Activated T-helper 2 cell treated with anti-CD3 and anti-CD28 coated beads, Interferon-gamma antibody, Interleukin-2, Interleukin-4, amounts not matched to agents 10 μg/mL and 5 μg/mL and 100 μg/mL, durations not matched to agents 14 hours and 24 hours and 36 hours (primary cell): Measurements from ENCODE around the gene ZP1. TPM values are rescaled to one million over a fixed set of nuclear protein-coding genes. Genes with fewer than 3 reads are reported as not detected.
"Not testable (repeated sequence)": the region's sequence is repeated elsewhere in the genome, so short reads cannot be mapped to it uniquely, and the experiment has no call there.

Experiments
- DNase-seq: peaks from one replicate; pipeline ENCODE4 v3.0.0; 2021; ENCODE audit warnings: low spot score
- H3K27ac Mint-ChIP-seq: one replicate; pipeline ENCODE4 v1.8.0; 2021; ENCODE audit warnings: mixed read lengths
- H3K27me3 Mint-ChIP-seq: one replicate; pipeline ENCODE4 v1.8.0; 2021; ENCODE audit warnings: low read depth, mixed read lengths
- H3K36me3 Mint-ChIP-seq: one replicate; pipeline ENCODE4 v1.8.0; 2021; ENCODE audit warnings: low read depth, mixed read lengths
- H3K4me1 Mint-ChIP-seq: one replicate; pipeline ENCODE4 v1.8.0; 2021; ENCODE audit warnings: low read depth, mixed read lengths
- H3K4me3 Mint-ChIP-seq: one replicate; pipeline ENCODE4 v1.8.0; 2021; ENCODE audit warnings: low read depth, mild to moderate bottlenecking, moderate library complexity, mixed read lengths
- H3K9me3 Mint-ChIP-seq: one replicate; pipeline ENCODE4 v1.8.0; 2021; ENCODE audit warnings: mixed read lengths
- intact Hi-C: fragments of 100-400 bp; cut with micrococcal nuclease; formaldehyde crosslinking; loops from one replicate; pipeline ENCODE4 v1.15.1; 2023
- total RNA-seq: library from RNA; stranded (reverse); gene quantifications from 2 replicates; pipeline ENCODE4 v1.2.3, GENCODE V29; 2022

The ZP1 gene, protein sequence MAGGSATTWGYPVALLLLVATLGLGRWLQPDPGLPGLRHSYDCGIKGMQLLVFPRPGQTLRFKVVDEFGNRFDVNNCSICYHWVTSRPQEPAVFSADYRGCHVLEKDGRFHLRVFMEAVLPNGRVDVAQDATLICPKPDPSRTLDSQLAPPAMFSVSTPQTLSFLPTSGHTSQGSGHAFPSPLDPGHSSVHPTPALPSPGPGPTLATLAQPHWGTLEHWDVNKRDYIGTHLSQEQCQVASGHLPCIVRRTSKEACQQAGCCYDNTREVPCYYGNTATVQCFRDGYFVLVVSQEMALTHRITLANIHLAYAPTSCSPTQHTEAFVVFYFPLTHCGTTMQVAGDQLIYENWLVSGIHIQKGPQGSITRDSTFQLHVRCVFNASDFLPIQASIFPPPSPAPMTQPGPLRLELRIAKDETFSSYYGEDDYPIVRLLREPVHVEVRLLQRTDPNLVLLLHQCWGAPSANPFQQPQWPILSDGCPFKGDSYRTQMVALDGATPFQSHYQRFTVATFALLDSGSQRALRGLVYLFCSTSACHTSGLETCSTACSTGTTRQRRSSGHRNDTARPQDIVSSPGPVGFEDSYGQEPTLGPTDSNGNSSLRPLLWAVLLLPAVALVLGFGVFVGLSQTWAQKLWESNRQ
- not detected in 2 replicates for total RNA-seq

DNA sequence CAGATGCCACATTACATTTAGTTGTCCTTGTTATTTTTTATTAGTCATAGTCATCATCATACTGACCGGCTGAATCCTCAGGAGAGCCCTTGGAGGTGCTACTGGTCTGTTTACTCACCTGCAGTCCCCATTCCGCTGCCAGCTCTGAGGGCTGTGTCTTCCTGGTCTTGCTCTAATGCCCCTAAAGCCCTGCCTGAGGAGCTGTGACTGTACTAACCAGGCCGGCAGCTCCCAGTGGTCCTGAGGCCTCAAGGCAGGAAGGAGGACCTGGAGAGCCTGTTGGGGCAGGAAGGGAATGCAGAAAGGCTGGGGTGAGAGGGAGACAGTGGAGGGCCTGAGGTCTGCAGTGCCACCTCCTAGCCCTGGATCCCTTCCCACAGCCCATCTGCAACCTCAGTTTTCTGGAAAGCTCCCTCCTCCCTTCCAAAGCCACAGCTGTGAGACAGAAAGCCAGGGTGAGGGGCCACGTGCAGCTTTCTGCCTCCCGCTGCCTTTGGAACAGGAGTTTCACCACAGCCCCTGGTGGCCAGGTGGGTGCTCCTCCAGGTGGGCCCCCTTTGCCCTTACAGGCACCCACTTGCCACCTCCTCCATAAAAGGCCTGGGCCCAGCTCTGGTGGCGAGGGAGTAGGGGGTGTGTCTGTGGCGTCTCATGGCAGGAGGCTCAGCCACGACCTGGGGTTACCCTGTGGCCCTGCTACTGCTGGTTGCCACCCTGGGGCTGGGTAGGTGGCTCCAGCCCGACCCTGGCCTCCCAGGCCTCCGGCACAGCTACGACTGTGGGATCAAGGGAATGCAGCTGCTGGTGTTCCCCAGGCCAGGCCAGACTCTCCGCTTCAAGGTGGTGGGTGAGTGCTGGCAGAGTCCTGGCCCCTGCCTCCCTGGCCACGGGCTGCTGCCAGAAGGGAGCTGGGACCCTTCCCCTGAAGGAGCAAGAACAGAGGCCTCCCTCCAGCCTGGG lies at the start of gene ZP1:
TSS of gene ZP1 (plus strand) at position 632 of the 960 bp plus-strand sequence. CDS start at position 652, 20 bp downstream.
- H3K4me1 Mint-ChIP-seq, result peaks cover 65% of the 10 kb centered on the region
- intact Hi-C loops, result no loop called here
- no peak for DNase-seq
- H3K36me3 Mint-ChIP-seq, result no peaks in the 10 kb centered on the region
- no peaks in the 10 kb centered on the region for H3K9me3 Mint-ChIP-seq
- H3K27me3 Mint-ChIP-seq, result no peaks in the 10 kb centered on the region
- no peak within 1 kb of the TSS for H3K27ac Mint-ChIP-seq
- no peak within 1 kb of the TSS for H3K4me3 Mint-ChIP-seq

DNA sequence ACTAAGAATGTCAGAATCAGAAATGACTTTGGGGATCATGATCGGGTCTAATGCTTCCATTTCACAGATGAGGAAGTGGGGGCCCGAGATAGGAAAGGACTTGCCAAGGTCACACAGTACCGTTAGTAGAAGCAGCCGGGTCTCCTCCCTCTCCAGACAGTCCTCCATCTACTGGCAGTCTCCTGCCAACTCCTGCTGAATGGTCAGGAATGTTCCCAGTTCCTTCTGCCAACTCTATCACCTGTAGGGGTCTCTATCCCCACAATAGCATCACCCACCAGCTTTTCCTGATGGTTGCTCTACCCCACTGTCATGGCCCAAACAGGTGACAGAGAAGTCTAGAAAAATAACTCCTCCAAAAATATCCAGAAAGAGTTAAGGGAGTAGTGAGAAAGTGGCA lies 49.3 kb upstream of the ZP1 start:
- Mint-ChIP-seq H3K4me1 (no peaks in the 10 kb centered on the region), H3K4me3 (no peak overlapping the region), H3K36me3 (no peaks in the 10 kb centered on the region), H3K27me3 (peaks cover 9% of the 10 kb centered on the region), H3K27ac (no peak overlapping the region), H3K9me3 (peaks cover 14% of the 10 kb centered on the region)
- intact Hi-C loops, result no loop called here
- DNase-seq, result no peak

- Mint-ChIP-seq H3K27ac (no peak overlapping the region), H3K27me3 (peaks cover 12% of the 10 kb centered on the region), H3K4me1 (no peaks in the 10 kb centered on the region), H3K36me3 (no peaks in the 10 kb centered on the region), H3K9me3 (peaks cover 7% of the 10 kb centered on the region), H3K4me3 (no peak overlapping the region)
- DNase-seq, result no peak
- intact Hi-C loops, result no loop called here
Measured at GRCh38 chr11:60821827-60822599, 45.3 kb upstream of the ZP1 start.

DNA sequence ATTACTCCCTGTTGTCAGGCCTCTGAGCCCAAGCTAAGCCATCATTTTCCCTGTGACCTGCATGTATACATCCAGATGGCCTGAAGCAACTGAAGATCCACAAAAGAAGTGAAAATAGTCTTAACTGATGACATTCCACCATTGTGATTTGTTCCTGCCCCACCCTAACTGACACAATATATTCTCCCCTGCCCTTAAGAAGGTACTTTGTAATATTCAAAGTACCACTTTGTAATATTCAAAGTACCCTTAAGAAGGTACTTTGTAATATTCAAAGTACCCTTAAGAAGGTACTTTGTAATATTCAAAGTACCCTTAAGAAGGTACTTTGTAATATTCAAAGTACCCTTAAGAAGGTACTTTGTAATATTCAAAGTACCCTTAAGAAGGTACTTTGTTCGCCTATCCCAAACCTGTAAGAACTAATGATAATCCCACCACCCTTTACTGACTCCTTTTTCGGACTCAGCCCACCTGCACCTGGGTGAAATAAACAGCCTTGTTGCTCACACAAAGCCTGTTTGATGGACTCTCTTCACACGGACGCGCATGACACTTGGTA lies 43.5 kb upstream of the ZP1 start:
- peaks cover 18% of the 10 kb centered on the region for H3K27me3 Mint-ChIP-seq
- H3K4me3 Mint-ChIP-seq, H3K9me3 Mint-ChIP-seq, intact Hi-C loops, H3K27ac Mint-ChIP-seq, H3K36me3 Mint-ChIP-seq, H3K4me1 Mint-ChIP-seq, DNase-seq: not testable (repeated sequence)

DNA sequence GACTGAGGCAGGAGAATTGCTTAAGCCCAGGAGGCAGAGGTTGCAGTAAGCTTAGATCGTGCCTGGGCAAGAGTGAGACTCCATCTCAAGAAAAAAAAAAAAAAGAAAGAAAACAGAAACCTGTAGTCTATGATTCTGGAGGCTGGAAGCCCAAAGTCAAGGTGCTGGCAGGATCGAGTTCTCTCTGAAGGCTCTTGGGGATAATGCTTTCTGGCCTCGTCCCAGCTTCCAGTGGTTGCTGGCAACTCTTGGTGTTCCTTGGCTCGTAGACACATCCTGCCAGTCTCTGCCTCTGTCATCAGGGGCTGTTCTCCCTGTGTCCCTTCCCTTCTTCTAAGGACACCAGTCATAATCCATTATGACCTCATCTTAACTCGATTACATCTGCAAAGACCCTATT lies 42.2 kb upstream of the ZP1 start:
- intact Hi-C loops, result no loop called here
- Mint-ChIP-seq H3K27me3 (peaks cover 18% of the 10 kb centered on the region), H3K4me3 (no peak overlapping the region), H3K36me3 (no peaks in the 10 kb centered on the region), H3K9me3 (no peaks in the 10 kb centered on the region), H3K27ac (no peak overlapping the region), H3K4me1 (no peaks in the 10 kb centered on the region)
- no peak for DNase-seq

DNA sequence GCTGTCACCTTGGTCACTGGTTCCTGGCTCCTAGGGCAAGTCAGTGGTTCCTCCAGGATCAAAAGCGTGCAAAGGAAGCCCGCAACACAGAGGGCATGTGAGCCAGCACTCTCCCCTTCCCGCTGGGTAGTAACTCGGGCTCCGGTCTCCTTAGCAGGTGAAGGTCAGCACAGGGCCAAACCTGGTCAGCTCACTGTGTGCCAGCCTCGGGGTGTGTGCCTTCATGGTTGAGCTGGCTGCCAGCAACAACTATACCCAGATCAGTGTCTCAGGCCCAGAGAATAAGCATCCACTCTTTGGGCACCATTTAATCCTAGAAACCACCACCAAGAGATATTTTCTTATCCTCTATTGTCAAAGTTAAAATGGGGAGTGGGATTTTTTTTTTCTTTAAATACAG lies 41.6 kb upstream of the ZP1 start:
- intact Hi-C loops, result no loop called here
- Mint-ChIP-seq H3K27ac (no peak overlapping the region), H3K4me3 (no peak overlapping the region), H3K4me1 (no peaks in the 10 kb centered on the region), H3K36me3 (no peaks in the 10 kb centered on the region), H3K27me3 (peaks cover 18% of the 10 kb centered on the region), H3K9me3 (no peaks in the 10 kb centered on the region)
- DNase-seq, result no peak

DNA sequence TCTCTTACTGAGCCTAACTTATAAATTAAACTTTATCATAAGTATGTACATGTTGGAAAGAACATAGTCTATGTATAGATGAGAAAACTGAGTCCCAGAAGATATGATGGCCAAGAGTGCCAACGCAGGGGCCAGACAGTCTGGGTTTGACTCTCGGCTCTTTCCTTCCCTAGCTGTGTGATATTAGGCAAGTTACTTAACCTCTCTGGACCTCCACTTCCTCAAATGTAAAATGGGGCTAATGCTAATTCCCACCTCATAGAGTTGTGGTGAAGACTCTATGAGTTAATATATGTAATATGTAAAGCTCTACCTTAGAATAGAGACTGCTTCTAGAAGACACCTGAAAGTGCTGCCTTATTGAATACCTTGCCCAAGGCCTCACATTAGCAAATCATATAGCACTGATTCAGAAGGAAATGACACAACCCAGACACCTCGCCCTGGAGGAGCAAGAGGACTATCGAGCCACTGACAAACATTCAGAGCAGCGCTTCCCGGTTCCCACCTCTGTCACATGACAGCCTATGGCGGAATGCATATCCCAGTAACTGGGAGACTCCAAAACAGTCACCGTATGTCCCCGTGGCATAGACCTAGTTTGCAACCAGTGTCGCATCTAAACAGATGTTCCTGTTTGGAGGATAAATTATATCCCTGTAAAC lies 36.7 kb upstream of the ZP1 start:
- H3K4me1 Mint-ChIP-seq, result peaks cover 37% of the 10 kb centered on the region
- no peak for DNase-seq
- H3K9me3 Mint-ChIP-seq, result no peaks in the 10 kb centered on the region
- H3K4me3 Mint-ChIP-seq, result no peak overlapping the region
- no peaks in the 10 kb centered on the region for H3K36me3 Mint-ChIP-seq
- intact Hi-C loops, result loop anchor here (1.0 to 5.0 kb wide), 4 partner anchors 42 to 356 kb away; no protein-coding TSS in a partner anchor
- no peak overlapping the region for H3K27ac Mint-ChIP-seq
- peaks cover 16% of the 10 kb centered on the region for H3K27me3 Mint-ChIP-seq

DNA sequence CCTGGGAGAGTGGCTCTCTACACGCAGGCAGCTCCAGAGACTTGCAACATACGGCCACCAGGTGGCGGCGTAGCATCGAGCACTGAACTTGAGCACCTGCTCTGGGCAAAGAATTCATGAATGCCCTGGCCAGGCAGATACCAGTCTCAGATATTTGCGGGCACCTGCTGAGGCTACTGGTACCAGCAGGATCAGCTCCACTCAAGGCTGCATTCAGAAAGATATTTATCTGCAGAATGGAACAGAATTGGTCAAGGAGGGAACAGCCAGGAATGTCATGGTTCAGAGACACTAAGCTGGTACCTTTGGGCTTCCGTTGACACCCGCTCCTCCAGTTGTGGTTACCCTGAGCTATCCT lies 36.2 kb upstream of the ZP1 start:
- Mint-ChIP-seq H3K4me1 (peaks cover 42% of the 10 kb centered on the region), H3K9me3 (no peaks in the 10 kb centered on the region), H3K4me3 (no peak overlapping the region), H3K36me3 (no peaks in the 10 kb centered on the region), H3K27me3 (peaks cover 16% of the 10 kb centered on the region), H3K27ac (no peak overlapping the region)
- peak; percentile 69 for DNase-seq
- intact Hi-C loops, result loop anchor here (1.0 to 5.0 kb wide), 4 partner anchors 41 to 356 kb away; no protein-coding TSS in a partner anchor

GRCh38 chr11:60831501-60832079 lies 35.8 kb upstream of the ZP1 start:
- H3K9me3 Mint-ChIP-seq, result no peaks in the 10 kb centered on the region
- peaks cover 44% of the 10 kb centered on the region for H3K4me1 Mint-ChIP-seq
- intact Hi-C loops, result loop anchor here (1.0 to 5.0 kb wide), 4 partner anchors 41 to 355 kb away; no protein-coding TSS in a partner anchor
- no peak overlapping the region for H3K27ac Mint-ChIP-seq
- DNase-seq, result no peak
- peaks cover 16% of the 10 kb centered on the region for H3K27me3 Mint-ChIP-seq
- no peaks in the 10 kb centered on the region for H3K36me3 Mint-ChIP-seq
- H3K4me3 Mint-ChIP-seq, result no peak overlapping the region

DNA sequence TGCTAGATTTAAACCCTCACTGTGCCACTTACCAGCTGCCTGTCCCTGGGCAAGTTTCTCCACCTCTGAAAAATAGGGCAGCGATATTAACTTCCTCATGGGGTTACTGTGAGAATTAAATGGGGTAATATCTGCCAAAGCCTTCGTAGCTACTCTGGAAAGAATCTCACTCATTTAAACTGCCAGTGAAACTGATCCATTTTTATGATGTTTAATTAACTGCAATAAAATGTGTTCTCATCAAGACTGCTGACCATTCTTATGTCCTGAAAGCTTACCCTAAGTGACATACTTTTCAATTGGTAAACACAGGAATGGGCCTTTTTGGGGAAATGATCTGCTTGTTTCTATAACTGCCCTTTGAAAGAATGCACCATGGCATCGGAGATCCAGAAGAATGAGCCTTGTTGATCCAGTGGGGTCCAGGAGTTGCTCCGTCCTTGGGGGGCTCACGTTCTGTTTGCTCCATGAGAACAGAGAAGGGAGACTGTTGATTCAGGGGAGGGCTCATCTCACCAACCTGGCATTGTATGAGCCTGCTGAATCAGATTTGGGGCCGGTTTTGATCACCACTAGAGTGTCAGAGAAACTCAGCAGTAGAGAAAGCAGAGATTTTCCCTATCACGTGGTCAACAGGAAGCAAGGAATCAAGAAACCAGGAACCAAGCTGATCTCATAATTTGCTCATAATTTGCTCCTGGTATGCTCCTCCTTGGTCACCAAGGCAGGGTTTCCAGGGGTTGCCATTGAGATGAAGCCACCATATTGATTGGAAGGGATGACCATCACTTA lies 32.4 kb upstream of the ZP1 start:
- intact Hi-C loops, result loop anchor here (5.0 kb wide), 1 partner anchor 37 kb away; no protein-coding TSS in a partner anchor
- H3K9me3 Mint-ChIP-seq, result no peaks in the 10 kb centered on the region
- H3K27ac Mint-ChIP-seq, result no peak overlapping the region
- H3K36me3 Mint-ChIP-seq, result no peaks in the 10 kb centered on the region
- H3K27me3 Mint-ChIP-seq, result peaks cover 8% of the 10 kb centered on the region
- DNase-seq, result no peak
- peaks cover 64% of the 10 kb centered on the region for H3K4me1 Mint-ChIP-seq
- H3K4me3 Mint-ChIP-seq, result no peak overlapping the region

GRCh38 chr11:60835534-60835846 lies 31.9 kb upstream of the ZP1 start:
- Mint-ChIP-seq H3K4me3 (no peak overlapping the region), H3K36me3 (no peaks in the 10 kb centered on the region), H3K9me3 (no peaks in the 10 kb centered on the region), H3K27ac (no peak overlapping the region), H3K4me1 (peaks cover 64% of the 10 kb centered on the region), H3K27me3 (peaks cover 8% of the 10 kb centered on the region)
- intact Hi-C loops, result no loop called here
- DNase-seq, result no peak
